ENCODE measurements around the gene MYLK.

MYLK gene

DNA sequence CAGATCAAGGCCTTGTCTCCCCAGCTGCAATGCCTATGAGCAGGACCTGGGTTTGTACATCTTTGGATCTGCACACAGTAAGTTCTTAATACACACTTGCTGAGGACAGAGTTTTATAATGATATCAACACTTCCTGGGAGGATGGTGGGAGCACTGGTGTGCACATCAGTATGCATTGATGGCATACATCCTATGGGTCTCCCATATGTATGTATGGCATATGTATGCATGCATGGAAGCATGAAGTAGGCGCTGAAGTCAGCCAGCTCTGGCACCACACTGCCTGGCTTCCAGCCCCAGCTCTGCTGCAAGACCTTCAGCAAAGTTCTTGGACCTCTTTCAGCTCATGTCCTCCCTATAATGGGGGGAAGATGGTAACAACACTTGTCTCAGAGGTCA, 68.2 kb downstream of the MYLK start:
- DNase-seq (ENCODE audit: insufficient read length, low spot score): no peak
- no peak for FAIRE-seq
- TF ChIP-seq, protein P1, sequence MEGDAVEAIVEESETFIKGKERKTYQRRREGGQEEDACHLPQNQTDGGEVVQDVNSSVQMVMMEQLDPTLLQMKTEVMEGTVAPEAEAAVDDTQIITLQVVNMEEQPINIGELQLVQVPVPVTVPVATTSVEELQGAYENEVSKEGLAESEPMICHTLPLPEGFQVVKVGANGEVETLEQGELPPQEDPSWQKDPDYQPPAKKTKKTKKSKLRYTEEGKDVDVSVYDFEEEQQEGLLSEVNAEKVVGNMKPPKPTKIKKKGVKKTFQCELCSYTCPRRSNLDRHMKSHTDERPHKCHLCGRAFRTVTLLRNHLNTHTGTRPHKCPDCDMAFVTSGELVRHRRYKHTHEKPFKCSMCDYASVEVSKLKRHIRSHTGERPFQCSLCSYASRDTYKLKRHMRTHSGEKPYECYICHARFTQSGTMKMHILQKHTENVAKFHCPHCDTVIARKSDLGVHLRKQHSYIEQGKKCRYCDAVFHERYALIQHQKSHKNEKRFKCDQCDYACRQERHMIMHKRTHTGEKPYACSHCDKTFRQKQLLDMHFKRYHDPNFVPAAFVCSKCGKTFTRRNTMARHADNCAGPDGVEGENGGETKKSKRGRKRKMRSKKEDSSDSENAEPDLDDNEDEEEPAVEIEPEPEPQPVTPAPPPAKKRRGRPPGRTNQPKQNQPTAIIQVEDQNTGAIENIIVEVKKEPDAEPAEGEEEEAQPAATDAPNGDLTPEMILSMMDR (IDR thresholded peaks at IDR 0.05; ENCODE audit: insufficient read depth, missing control alignments): no peak

- DNase-seq (ENCODE audit: insufficient read length, low spot score) (no peak), FAIRE-seq (no peak)
- TF ChIP-seq, protein P1 (IDR thresholded peaks at IDR 0.05; ENCODE audit: insufficient read depth, missing control alignments): no peak
These were observed 70.3 kb downstream of the MYLK start for GRCh38 chr3:123813876-123814275.

DNA sequence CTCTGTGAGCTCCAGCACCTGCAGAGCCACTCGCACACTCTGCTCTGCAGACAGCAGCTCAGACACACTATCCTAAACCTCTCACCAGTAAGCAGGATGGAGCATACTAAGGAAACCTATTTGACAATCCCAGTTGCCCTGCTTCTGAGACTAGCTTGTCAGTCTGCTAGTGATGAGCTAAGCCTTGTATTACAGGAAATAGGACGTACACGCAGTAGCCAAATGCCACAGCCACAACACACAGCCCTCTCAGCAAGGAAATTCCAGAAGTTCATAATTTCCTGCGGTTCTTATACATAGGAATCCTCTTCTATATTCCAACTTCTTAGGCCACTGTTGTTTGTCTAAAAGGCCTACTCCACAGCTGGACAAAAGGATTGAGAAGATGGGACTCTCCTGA, 74.5 kb downstream of the MYLK start:
- TF ChIP-seq, protein P1 (IDR thresholded peaks at IDR 0.05; ENCODE audit: insufficient read depth, missing control alignments): no peak
- DNase-seq (ENCODE audit: insufficient read length, low spot score) (no peak), FAIRE-seq (no peak)

DNA sequence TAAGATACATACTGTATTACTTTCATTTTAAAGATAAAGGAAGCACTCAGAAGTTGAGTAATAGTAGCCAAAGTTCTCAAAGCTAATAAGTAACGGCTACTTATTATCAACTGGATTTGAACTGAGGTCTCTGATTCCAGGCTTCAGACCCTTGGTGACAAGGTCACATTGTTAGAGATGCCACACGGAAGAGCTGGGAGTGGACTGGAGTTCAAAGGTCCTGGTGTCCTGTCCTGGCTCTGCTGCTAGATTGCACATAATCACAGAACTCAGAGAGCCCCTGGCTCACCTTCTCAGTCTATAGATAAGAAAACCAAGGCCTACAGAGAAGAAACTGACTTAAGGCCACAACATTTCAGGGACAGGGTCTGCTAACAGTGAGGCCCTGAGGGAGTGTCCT, 75.3 kb downstream of the MYLK start:
- DNase-seq (ENCODE audit: insufficient read length, low spot score): no peak
- FAIRE-seq: no peak
- TF ChIP-seq, protein P1 (IDR thresholded peaks at IDR 0.05; ENCODE audit: insufficient read depth, missing control alignments): no peak

DNA sequence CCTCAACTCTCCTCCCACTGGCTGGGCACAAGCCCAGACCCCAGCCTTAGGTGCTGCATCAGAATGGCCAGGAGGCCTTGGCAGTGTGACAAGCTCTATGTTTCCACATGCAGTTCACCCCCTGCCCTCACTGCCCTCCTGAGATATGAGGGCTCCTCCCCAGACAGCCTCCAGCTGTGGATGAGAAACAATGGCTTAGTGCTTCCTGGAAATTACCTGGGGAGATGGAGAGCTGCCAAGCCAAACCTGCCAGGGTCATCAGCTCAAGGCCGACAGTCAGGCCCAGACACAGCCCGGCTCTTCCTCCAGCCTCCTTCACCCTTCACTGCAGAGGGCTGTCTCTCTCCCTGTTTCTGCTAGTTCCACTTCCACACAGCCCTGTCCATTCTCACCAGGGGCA, 76.3 kb downstream of the MYLK start:
- TF ChIP-seq, protein P1 (IDR thresholded peaks at IDR 0.05; ENCODE audit: insufficient read depth, missing control alignments): no peak
- DNase-seq (ENCODE audit: insufficient read length, low spot score) (no peak), FAIRE-seq (no peak)

DNA sequence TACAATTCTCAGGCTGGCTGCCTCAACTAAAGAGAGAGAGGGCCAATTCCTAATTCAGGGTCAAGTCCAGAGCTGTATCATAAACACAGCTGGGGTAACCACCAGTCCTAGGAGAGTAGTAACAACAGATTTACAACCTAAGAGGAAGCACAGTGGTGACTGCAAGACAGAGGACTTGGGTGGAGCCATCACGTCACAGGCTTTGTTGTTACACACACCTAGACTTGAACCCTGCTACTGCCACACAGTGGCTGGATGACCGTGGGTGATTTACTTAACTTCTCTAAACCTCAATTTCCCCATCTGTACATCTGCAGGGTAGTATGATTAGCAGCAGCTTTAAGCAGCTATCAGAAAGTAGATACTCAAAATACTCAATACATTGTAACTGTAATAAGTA, 78.6 kb downstream of the MYLK start:
- DNase-seq (ENCODE audit: insufficient read length, low spot score) (no peak), FAIRE-seq (no peak)

GRCh38 chr3:123805101-123805500, 79.0 kb downstream of the MYLK start:
- TF ChIP-seq, protein P1 (IDR thresholded peaks at IDR 0.05; ENCODE audit: insufficient read depth, missing control alignments): no peak
- no peak for FAIRE-seq

More for the DNA sequence above, 78.6 kb downstream of the MYLK start:
- TF ChIP-seq, protein P1 (IDR thresholded peaks at IDR 0.05; ENCODE audit: insufficient read depth, missing control alignments): no peak

More at GRCh38 chr3:123805101-123805500, 79.0 kb downstream of the MYLK start:
- no peak for DNase-seq (ENCODE audit: insufficient read length, low spot score)

Data from D721Med (cell line).